Activated T-helper 9 cell treated with anti-CD3 and anti-CD28 coated beads, Interleukin-2, amount 50 U/mL, for 16 hours (primary cell): ENCODE results near the gene NR1D1.

Experiments
- DNase-seq: peaks from one replicate; pipeline ENCODE4 v3.0.0-alpha.2; 2020; ENCODE audit warnings: low read depth

The NR1D1 gene

DNA sequence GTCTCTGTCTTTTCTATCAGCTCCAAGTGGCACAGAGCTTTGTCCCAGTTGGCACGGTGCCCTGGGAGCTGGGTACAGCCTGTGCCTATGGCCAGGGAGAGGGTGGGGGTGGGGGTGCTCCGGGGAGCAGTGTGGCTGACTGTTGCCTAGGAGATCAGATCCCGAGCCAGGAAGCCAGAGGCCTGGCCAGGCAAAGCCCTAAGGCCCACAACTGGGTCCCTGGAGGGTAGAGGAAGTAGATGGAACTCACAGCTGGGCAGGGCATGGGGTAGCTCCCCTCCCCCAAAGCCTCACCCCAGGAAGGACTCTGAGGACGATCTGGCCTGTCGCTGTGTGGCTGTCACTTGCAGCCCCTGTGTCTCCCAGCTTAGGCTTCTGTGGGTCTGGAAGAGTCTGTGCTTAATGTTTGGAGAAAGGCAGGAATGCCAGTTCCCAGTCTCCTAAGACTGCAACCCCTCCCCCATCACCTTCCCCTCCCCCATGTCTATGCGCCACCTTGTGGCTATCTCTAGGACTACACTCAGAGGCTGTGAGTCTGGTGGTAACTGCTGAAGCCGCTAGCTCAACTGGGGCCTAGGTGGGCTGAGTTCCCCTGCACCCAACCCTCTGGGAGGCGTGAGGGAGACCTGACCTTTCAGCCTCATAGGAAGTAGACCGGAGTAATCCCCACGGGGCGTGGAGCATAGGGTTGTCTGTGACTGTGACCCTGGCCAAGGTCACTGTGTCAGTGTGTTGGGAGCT, 25.0 kb downstream of the NR1D1 start:
- DNase-seq, result peak; percentile 47

DNA sequence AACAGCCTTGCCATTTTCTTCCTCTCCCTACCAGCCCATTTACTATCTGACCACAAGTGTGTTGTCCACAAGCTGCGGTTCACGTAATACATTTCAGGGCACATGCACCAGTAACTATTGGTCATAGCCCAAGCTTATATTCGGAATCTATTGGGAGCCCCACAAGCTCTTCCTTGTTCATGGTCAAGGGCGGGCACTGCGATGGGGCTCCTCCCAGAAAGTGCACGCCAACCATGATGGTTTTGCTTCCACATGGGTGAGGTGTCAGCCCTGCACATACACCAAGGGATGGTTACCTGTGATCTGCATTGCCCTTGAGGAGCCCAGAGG, 25.6 kb downstream of the NR1D1 start:
- no peak for DNase-seq

DNA sequence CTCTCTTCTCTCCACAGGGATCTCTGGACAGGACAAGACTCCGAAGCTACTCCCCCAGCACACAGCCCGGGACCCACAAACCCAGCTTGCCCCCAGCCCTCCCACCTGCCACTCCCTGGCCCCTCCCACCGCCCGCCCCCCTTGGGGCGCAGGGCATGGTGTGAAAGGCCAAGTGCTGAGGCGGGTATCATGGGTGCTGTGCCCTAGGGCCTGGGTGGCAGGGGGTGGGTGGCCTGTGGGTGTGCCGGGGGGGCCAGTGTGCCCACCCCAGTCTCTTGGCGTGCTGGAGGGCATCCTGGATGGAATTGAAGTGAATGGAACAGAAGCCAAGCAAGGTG, 26.2 kb downstream of the NR1D1 start:
- no peak for DNase-seq

DNA sequence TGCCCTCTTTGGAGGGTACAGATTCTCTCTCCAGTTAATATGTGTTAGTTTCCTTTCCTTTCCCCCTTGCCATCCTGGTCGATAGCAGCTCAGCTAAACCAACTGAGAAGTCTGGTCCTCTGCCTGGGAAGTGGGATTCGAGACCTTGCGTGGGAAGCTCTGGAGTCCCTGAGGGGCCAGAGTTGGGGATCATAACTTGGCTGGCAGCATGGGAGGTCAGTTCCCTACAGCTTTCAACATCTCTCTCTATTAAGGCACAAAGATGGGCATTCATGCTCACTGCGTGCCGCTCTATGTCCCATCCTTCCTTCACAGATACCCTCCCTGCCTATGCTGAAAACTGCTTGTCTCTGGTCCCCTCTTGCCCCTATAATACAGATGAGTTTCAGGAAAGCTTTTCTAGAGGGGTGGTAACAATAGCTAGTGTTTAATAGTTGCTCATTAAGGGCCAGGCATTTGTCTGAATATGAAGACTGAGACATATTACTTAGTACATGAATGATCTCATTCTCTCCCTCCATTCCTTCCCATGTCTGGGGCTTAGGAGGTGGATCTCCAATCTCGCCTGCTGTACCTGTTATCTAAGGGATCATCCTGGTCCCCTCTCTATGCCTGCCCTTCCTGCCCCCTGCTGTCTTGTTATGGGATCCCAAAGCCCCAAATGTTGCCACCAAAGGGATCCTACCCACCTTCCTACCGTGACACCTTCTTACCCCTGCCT, 26.8 kb downstream of the NR1D1 start:
- no peak for DNase-seq

DNA sequence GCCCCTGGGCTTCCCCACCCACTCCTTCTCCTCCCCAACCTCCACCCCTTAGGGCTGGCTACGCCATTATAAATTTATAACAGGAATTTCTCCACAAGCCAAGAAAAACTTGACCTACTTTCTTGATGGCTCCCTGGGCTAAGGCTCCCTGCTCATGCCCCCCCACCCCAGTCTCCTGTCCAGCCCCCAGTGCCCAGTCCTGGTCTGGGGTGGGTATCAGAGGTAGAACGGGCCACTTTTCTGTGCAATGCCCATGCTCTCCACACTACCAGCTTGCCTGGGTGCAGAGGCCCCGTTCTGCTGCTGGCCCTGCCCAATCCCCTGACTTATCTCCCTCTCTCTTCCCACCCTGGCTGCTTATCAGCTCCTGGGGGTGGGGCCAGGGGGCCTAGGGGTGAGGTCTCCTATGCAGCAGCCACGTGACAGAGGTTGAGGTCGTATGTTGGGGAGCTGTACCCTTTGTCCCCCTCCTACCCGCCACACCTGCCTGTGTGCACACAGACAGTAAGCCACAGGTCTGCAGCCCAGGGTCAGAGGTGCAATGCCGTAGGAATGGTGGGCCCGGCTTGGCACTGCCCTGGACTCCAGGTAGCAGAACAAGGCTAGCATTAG, 27.5 kb downstream of the NR1D1 start:
- no peak for DNase-seq

DNA sequence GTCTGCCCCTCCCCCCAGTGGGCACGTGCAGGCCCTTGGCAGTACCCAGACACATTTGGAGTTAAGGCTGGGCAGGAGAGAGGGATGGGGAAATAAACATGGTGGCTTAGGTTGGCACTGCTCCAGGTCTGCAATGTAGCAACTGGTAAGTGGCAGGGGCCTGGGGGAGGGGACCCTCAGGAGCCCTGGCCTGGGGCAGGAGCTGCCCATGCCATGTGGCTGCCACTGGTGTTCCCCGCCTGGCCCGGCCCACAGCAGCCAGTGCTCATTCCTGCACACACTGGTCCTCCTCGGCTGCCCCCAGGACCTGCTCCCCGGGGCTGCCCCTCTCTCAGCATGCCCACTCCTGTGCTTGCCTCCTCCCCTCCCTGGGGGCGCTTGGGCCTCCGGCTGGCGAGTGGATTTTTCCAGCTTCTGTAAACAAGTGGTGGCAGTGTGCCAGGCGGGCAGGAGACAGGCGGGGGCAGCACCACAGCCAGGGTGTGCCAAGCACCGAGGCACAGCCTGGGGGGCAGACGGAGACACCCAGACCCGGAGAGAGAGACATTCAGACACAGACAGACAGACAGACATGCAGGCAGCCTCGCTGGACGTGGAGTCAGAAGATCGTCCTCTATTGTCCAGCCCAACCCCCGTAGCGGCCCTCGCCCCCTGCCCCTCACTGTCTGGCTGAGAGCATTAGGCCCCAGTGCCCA, 28.2 kb downstream of the NR1D1 start:
- DNase-seq, result no peak

DNA sequence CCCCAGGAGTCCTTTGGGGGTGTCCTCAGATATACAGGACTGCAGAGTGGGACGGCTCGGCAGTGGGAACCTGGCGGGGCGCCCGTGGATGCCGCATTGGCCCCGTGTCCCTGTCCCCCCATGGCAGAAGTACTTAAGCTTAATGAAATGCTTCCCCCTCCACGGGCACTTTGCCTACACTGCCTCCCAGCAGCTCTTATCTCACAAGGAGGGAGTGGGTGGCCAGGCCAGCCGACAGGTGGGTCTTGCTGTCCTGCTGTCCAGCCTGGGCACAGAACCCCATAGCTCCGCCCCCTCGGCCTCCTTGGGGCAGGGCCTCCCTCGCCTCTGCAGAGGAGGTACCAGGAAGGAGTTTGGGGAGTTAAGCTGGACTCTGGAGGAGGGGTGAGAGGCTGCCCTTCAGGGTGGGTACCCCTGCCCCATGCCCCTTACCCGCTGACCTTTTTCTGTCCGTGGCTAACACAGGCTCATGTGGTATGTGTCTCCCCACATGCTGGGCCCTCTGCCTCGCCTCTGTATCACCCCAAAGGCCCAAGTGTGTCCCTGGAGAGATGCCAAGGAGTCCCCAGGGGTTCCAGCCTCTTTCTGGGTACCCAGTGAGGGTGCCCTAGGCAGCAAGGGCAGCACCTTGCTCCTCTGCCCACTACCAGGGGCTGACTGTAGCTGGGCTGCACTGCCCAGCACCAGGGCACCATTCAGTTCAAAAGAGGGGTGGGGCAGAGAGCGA, 28.9 kb downstream of the NR1D1 start:
- DNase-seq, result no peak

DNA sequence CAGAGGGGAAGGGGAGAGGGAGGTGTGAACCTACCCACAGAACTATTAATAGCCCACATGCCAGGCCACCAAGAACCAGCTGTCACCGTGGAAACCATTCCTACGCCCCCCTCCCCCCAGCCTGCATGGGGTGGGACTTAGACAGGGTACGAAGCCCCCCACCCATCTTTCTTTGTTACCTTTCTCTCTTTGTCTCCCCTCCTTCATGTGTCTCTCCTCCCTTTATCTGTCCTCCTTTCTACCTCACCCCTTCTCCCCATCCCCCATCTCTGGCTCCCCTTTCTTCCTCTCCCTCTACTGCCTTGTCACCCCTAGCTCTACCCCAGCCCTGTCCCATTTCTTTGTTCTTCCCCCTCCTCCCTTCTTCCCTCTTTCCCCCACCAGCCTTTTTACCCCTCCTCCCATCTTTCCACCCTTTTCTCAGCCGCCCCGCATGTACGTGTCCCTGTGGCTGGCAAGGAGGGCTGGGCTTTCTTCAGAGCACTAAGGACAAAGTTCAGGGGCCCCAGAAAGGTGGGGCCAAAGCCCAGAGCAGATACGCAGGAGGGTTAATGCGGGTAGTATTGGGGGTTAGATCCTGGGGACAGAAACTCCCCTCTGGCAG, 29.6 kb downstream of the NR1D1 start:
- no peak for DNase-seq

DNA sequence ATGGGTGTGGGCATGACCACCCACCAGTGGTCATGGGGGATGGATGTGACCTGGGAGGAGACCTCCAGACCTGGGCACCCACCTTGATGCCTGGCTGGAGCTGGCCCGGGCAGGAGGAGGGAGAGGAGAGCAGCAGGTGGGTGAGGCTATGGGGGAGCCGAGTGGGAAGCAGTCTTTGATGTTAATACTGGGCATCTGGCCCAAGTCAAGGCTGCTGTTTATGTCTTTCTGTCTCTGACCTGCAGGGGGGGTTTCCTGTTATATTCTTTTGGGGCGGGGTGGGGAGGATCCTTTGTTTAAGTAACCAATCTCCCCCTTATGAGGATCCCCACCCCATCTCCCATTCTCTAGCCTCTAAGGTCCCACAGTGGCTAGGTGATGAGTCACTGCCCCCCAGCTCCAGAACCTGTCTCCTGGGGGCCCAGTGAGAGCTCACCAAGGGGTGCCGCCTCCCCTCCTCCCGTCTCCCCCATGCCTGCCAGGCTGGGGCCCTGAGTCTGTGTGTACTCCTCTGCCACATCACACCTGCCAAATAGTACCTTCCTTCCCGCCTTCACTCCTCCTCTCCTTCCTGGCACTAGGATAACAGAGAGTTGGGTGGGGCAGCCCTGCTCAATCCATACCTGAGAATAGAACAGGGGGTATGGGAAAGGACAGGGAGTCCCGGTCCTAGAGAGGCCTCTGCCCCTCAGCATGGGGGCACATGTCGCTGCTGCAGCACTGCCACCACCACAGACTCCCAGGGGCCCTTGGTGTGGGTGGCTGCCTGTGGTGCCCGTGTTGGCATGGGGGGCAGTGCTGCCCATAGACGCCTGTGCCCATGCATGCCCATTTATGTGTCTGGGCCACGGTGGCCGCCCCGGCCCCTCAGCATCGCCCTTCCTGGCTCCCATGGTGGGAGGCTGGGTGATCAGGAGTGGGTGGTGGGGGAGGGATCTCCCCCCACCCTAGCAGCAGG, 30.4 kb downstream of the NR1D1 start:
- no peak for DNase-seq

DNA sequence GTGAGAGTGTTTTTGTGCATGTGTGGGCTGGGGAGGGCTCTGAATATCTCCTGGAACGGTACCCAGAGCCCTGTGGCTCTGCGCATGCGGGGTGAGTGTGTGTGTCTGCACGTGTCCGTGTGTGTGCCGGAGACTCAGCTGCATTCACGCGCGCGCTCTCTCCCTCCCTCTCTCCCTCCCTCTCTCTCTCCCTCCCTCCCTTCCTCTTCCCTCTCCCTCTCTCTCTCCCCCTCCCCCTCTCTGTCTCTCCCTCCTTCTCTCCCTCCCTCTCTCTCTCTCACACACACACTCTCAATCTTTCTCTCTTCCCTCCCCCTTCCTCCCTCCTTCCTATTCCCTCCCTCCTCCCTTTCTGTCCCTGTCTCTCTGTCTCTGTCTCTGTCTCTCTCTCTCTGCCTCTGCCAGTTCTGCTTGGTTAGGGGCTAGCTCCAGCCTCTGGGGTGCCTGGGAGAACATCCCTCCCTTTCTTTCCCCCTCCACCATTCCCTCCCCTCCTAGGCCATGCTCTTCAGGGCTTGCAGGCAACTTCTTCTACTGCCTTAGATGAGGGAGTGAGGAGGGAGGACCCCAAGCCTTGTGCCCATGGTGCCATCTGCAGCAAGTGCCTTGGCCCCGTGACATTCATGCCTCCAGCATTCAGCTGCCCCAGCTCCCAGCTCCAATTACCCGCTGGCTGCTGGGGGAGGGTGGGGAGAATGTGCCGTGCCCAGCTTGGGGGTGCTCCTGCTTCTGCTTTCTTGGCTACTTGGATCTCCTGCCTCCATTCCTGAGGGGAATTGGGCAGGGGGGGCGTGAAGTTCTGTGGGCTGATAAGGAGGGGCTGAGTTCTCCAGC, 31.3 kb downstream of the NR1D1 start:
- DNase-seq, result peak; percentile 73

DNA sequence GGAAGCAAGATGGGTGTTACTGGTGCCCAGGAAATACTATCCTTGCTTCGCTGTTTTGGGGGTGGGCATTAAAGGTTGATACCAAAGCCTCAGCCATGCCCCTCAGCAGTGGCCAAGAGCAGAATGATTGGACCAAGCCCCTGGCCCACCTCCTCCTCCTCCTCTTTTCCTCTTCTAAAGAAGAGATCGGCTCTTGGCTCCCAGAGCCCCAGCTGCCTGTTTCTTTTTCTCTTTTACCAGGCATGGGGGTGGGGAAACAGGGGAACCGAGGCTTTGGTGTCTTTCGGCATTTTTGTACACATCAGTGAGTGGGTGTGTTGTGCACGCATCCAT, 31.8 kb downstream of the NR1D1 start:
- no peak for DNase-seq

DNA sequence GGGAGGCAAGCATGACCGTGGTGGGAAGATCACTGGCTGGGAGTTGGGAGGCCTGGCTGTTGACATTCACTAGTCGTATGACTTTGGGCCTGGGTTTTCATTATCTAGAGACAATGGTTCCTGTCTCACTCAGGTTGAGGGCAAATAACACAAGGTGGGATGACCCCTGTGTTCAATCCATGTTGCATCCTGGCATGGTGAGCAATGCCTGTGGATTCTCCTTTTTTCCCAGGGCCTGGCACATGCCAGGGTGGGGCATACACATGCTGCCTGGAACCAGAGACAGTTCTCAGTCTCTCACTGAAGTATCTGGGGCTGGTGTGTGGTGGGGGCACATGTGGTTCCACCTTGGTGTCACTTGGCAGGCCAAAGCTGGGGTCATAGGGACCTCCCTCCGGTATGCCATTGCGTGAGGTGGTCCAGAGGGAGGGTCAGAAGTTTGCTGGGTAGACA, 32.2 kb downstream of the NR1D1 start:
- DNase-seq, result no peak

DNA sequence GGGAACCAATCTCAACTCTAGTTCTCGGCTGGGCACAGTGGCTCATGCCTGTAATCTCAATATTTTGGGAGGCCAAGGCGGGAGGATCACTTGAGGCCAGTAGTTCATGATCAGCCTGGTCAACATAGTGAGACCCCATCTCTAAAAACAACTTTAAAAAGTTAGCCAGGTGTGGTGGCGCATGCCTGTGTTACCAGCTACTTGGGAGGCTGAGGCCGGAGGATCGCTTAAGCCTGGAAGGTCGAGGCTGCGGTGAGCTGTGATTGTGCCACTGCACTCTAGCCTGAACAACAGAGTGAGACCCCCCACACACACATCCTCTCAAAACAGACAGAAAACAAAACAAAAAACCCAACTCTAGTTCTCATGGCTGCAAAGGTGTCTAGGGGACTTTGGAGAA, 32.7 kb downstream of the NR1D1 start:
- no peak for DNase-seq

DNA sequence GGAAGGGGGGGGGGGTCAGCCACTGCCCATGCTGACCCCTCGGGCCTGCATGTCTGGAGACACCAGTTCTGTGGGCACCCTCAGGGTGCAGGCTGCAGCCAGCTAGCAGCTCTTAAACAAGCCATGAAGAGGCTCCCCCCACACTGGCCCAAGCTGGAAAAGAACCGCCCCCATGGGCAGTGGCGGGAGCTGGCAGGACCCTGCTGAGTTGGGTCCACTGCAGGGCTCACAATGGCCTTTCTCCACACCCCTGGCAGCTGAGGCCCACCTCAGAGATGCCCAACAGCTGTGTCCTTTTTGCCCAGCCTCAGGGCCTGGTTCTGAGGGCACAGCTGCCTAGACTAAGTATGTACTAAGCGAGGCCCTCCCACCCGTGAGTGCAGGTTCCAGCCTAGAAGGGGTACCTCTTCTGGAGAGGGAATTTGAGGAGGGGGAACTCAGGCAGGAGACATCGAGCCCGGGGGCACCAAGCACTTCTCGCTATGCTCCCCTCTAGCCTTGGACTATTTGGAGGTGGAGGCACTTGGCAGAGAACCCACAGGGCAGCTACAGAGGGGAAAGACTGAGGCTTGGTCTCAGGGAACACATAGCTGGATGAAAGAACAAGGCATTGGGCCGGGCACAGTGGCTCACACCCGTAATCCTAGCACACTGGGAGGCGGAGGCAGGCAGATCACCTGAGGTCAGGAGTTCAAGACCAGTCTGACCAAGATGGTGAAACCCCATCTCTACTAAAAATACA, 34.4 kb downstream of the NR1D1 start:
- DNase-seq, result no peak

DNA sequence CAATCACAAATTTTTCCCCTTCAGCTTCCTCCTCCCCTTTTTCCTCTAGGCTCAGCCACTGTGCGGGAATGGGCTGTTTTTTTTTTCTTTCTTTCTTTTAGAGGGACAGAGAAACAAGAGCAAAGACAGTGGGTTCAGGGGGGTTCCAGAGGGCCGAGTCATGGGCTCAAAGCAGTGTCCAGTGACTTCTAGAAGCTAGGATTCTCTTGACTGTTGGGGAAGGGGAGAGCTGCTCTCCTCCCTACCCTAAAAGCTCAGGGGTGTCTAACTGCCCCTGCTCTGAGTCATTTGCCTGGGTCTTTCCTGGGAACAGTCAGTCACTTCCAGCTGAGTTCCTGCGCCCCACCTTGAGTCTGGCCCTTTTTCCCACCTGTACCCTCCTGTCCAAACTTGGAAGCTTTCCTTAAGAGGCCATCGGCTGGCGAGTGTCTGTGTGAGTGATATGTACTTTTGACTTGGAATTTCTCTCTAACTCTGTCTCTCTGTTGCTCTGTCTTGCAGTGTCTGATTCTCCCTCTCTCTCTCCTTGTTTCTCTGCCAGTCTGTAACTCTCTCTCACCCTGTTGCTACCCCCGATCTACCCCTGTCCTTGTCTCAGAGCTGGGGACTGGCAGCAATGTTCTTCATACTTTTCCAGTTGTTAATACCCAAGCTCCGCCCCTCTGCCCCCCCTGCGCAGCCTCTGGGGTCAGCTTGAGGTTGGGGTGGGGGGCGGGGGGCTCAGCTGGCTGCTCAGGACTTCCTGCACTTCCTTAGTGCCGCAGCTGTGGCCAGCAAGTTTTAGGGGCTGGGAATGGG, 35.2 kb downstream of the NR1D1 start:
- no peak for DNase-seq

DNA sequence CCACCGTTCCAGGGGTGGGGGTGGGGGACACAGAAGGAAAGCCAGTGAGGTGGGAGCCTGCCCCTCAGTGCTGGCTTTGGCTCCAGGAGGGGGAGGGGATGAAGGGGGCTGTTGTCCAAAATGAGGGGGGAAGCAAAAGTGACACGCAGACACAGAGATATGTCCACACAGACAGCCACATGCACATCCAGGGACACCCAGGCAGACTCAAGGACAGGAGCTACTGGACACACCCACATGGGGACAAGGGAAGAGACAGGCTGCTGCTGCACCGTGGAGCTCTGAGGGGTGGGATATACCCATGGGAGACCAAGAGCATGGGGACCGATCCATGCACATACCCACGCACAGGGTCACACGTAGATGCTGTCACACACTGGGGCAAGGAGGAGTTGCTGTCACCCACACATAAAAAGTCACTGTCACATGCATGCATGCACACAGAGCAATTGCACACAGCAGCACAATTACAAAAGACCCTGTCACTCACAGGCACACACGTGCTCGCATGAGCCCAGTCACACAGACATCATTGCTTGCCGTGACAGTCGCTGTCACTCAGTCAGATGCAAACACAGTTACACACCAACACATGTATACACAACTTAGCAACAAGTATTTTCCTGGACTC, 36.4 kb downstream of the NR1D1 start:
- DNase-seq, result no peak

DNA sequence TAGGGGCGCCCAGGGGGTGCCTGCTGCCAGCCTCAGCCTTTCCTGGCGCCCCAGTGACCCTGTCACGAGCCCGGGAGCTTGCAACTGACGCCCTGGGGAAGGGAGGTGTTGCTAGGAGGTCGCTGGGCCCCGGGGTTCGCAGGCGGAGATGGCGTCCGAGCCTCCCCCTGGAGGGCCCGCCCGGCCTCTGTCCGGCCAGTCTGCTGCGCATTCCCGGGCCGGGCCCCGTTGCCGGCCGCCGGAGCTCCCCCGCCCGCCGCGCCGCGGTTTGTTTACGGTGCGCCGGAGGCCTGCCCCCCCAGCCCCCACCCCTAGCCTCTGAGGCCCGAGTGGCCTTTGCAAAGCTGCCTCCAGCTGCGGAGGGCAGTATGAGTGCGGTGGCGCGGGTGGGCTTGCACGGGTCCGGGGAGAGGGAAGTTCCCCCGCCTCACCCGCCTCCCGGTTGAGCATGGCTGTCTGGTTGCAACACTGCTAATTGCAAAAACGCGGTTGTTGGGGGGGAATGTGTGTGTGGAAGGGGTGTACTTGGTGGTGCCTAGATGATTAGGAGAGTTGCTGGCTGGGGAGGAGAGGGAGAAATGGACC, 37.1 kb downstream of the NR1D1 start:
- DNase-seq, result no peak
